Calu3 (cell line): Measurements from ENCODE around the gene SENP5. TPM values are rescaled to one million over a fixed set of nuclear protein-coding genes. Genes with fewer than 3 reads are reported as not detected.

Experiments
- BruUV-seq: library from RNA; stranded (reverse); fragments of 400-500 nt; replicated peaks from 2 replicates; lab custom pipeline; 2021; lab: Mats Ljungman, UMichigan
- CTCF ChIA-PET: fragments of 300-600 bp; sonication (Branson Sonifier 250); formaldehyde crosslinking; loops from one replicate; lab custom pipeline; 2022; ENCODE audit warnings: antibody characterized with exemption; lab: Charles Lee
- DNase-seq: peaks from one replicate; pipeline ENCODE4 v3.0.0; 2022
- H3K27ac Mint-ChIP-seq: one replicate; pipeline ENCODE4 v1.8.0; 2022; ENCODE audit warnings: mixed read lengths; ENCODE audit not compliant: unreplicated experiment
- H3K27me3 Mint-ChIP-seq: one replicate; pipeline ENCODE4 v1.8.0; 2022; ENCODE audit warnings: mixed read lengths; ENCODE audit not compliant: unreplicated experiment
- H3K36me3 Mint-ChIP-seq: one replicate; pipeline ENCODE4 v1.8.0; 2022; ENCODE audit warnings: mild to moderate bottlenecking, moderate library complexity, mixed read lengths; ENCODE audit not compliant: insufficient read depth, unreplicated experiment
- H3K4me1 Mint-ChIP-seq: one replicate; pipeline ENCODE4 v1.8.0; 2022; ENCODE audit warnings: mild to moderate bottlenecking, low read depth, mixed read lengths; ENCODE audit not compliant: unreplicated experiment
- H3K4me3 Mint-ChIP-seq: one replicate; pipeline ENCODE4 v1.8.0; 2022; ENCODE audit warnings: mild to moderate bottlenecking, low read depth, moderate library complexity, mixed read lengths; ENCODE audit not compliant: unreplicated experiment
- H3K9me3 Mint-ChIP-seq: one replicate; pipeline ENCODE4 v1.8.0; 2022; ENCODE audit warnings: low read depth, mixed read lengths; ENCODE audit not compliant: unreplicated experiment
- intact Hi-C: fragments of 100-400 bp; cut with micrococcal nuclease; formaldehyde crosslinking; loops from one replicate; pipeline ENCODE4 v1.10.0; 2022; ENCODE audit not compliant: unreplicated experiment
- total RNA-seq: library from RNA; stranded (reverse); gene quantifications from 2 replicates; pipeline ENCODE4 v1.2.3, GENCODE V29; 2022
- TF ChIP-seq, protein P1 (sequence below): fragments of 200-600 bp; IDR thresholded peaks from one replicate; pipeline ENCODE4 v1.8.0; 2022; ENCODE audit warnings: antibody characterized with exemption; ENCODE audit not compliant: unreplicated experiment

Gene SENP5
- total RNA-seq, 1 experiment from 2014 or later: 35.2 TPM

DNA sequence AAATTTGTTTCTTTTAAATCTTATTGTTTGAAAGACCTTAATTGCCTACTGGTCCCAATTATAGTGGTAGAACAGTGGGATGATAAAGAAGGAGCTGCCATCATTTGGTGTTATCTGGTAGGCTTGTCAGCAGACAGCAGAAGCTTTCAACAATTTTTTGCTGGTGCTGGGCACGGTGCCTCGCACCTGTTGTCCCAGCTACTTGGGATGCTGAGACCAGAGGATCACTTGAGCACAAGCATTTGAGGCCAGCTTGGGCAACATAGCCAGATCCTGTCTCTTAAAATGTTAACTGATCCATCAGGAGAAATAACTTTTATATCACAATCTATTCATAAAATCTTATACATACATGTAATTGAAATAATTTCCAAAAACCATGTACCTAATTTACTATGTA is 36.0 kb downstream of the SENP5 start:
- CTCF ChIA-PET: no interaction called here
- Mint-ChIP-seq H3K36me3 (peaks cover 42% of the 10 kb centered on the region), H3K4me1 (no peaks in the 10 kb centered on the region), H3K27me3 (no peaks in the 10 kb centered on the region), H3K9me3 (no peaks in the 10 kb centered on the region), H3K27ac (no peak overlapping the region), H3K4me3 (no peak overlapping the region)
- BruUV-seq: no TSS peak
- DNase-seq: no peak
- intact Hi-C loops: no loop called here
- TF ChIP-seq, protein P1, sequence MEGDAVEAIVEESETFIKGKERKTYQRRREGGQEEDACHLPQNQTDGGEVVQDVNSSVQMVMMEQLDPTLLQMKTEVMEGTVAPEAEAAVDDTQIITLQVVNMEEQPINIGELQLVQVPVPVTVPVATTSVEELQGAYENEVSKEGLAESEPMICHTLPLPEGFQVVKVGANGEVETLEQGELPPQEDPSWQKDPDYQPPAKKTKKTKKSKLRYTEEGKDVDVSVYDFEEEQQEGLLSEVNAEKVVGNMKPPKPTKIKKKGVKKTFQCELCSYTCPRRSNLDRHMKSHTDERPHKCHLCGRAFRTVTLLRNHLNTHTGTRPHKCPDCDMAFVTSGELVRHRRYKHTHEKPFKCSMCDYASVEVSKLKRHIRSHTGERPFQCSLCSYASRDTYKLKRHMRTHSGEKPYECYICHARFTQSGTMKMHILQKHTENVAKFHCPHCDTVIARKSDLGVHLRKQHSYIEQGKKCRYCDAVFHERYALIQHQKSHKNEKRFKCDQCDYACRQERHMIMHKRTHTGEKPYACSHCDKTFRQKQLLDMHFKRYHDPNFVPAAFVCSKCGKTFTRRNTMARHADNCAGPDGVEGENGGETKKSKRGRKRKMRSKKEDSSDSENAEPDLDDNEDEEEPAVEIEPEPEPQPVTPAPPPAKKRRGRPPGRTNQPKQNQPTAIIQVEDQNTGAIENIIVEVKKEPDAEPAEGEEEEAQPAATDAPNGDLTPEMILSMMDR: no peak

DNA sequence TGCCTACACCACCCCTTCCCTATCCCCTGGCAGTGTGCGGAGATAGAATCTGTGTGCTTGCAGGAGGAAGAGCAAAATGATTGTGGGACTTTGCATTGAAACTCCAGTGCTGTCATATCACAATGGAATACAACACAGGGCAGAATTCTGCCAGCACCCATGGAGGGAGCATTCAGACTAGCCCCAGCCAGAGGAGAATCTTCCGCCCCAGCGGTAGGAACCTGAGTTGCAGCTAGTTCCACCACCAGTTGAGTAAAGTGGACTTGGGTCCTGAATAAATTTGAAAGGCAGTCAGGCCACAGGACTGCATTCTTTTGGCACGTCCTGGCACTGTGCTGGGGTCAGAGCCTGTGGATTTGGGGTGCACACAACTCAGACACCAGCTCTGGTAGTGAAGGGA is 47.1 kb downstream of the SENP5 start:
- TF ChIP-seq, protein P1: no peak
- Mint-ChIP-seq H3K4me1 (no peaks in the 10 kb centered on the region), H3K4me3 (no peak overlapping the region), H3K9me3 (no peaks in the 10 kb centered on the region), H3K36me3 (peaks cover 8% of the 10 kb centered on the region), H3K27ac (no peak overlapping the region), H3K27me3 (no peaks in the 10 kb centered on the region)
- intact Hi-C loops: no loop called here
- no TSS peak for BruUV-seq
- CTCF ChIA-PET: no interaction called here
- DNase-seq: no peak

DNA sequence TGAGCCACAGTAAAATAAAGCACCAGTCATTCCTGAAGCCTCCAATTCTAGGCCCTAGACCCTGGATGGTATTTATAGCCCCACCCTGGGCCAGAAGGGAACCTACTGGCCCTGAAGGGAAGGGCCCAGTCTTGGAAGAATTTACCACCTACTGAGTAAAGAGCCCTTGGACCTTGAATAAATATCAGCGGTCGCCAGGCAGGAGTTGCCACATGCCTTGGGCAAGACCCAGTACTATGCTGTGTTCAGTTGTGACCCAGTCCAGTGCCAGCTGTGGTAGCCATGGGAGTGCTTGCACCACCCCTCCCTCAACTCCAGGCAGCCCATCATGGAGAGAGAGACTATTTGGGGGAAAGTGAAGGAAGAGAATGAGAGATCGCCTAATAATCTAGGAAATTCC is 47.7 kb downstream of the SENP5 start:
- DNase-seq: no peak
- no peaks in the 10 kb centered on the region for H3K9me3 Mint-ChIP-seq
- TF ChIP-seq, protein P1: no peak
- H3K27me3 Mint-ChIP-seq: no peaks in the 10 kb centered on the region
- H3K36me3 Mint-ChIP-seq: peaks cover 7% of the 10 kb centered on the region
- H3K4me3 Mint-ChIP-seq: no peak overlapping the region
- no peaks in the 10 kb centered on the region for H3K4me1 Mint-ChIP-seq
- no TSS peak for BruUV-seq
- intact Hi-C loops: no loop called here
- CTCF ChIA-PET: no interaction called here
- no peak overlapping the region for H3K27ac Mint-ChIP-seq

DNA sequence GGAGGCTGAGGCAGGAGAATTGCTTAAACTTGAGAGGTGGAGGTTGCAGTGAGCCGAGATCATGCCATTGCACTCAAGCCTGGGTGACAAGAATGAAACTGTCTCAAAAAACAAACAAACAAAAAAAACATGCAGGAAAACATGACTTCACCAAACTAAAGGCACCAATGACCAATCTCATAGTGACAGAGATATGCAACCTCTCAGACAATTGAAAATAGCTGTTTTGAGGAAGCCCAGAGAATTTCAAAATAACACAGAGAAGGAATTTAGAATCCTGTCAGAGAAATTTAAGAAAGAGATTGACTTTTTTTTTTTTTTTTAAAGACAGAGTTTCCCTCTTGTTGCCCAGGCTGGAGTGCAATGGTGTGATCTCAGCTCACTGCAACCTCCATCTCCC is 48.5 kb downstream of the SENP5 start:
- CTCF ChIA-PET: no interaction called here
- intact Hi-C loops: no loop called here
- Mint-ChIP-seq H3K4me1 (no peaks in the 10 kb centered on the region), H3K9me3 (no peaks in the 10 kb centered on the region), H3K36me3 (peaks cover 7% of the 10 kb centered on the region), H3K4me3 (no peak overlapping the region), H3K27ac (no peak overlapping the region), H3K27me3 (no peaks in the 10 kb centered on the region)
- DNase-seq: no peak
- no TSS peak for BruUV-seq
- TF ChIP-seq, protein P1: no peak
